ENCODE measurements around the gene ZNG1B. TPM values are rescaled to one million over a fixed set of nuclear protein-coding genes. Genes with fewer than 3 reads are reported as not detected.
"Not testable (repeated sequence)": the region's sequence is repeated elsewhere in the genome, so short reads cannot be mapped to it uniquely, and the experiment has no call there.

The ZNG1B gene
- total RNA-seq (2012; rRNA removed): 17.5 and 19.0 TPM in 2 replicates

DNA sequence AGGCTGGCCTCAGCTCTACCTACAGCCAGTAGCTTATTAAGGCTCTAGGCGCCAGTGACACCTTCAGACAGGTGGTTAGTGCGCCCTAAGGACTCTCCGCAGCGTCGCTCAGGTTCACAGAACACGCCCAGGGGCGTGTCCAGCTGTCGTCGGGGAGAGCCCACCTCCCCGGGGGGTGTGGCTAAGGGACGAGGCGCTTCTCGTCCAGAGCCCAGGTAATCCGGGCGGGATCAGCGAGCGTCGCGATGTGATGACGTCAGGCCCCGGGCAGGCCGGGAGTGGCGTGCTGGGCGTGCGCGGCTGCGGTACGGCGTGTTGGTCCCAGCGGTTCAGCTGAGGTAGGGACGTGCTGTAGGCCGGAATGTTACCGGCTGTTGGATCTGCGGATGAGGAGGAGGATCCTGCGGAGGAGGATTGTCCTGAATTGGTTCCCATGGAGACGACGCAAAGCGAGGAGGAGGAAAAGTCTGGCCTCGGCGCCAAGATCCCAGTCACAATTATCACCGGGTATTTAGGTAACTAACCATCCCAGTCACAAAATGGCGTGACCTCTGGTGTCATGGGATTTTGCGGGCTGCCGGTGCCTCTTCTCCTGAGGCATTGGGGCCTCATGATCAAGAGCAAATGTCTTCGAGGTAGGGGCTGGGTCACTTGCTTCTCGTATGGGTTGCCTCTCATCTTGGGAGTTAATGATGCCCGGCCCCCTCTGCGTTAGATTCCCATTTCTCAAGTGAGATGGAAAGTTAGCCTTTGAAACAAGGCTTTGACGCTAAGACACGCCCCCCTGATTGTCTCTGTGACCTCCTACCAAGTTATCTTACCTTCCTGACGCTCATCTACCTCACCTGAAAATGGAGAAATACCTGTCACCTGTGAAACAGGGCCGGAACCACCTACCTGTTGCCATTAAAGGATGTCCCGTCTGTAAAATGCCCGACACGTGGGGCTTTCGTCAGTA lies at the start of gene ZNG1B:
TSS of gene ZNG1B (plus strand) at position 184 of the 958 bp plus-strand sequence. CDS start at position 362, 178 bp downstream.
- H3K9ac ChIP-seq (ENCODE audit: low read depth, low read length): peak within 1 kb of the TSS; percentile 82
- not testable (repeated sequence) for H3K36me3 ChIP-seq (ENCODE audit: insufficient read depth, low read length); H3K27me3 ChIP-seq (ENCODE audit: control insufficient read depth, insufficient read depth, low read length); H3K4me1 ChIP-seq (ENCODE audit: control insufficient read depth, insufficient read depth, low read length); H3K9me3 ChIP-seq (replicated peaks; ENCODE audit: low read length)
- peak within 1 kb of the TSS; percentile 77 for H3K4me3 ChIP-seq (ENCODE audit: low read length)
- H3K4me2 ChIP-seq (ENCODE audit: low read length): peak within 1 kb of the TSS; percentile 85

GRCh38 chr2:113390124-113390849 lies 47.2 kb upstream of the ZNG1B start:
- H3K27me3 ChIP-seq (ENCODE audit: control insufficient read depth, insufficient read depth, low read length): no peaks in the 10 kb centered on the region
- no peak overlapping the region for H3K4me3 ChIP-seq (ENCODE audit: low read length)
- peak overlapping the region; percentile 58 for H3K4me2 ChIP-seq (ENCODE audit: low read length)
- peak overlapping the region; percentile 36 for H3K9ac ChIP-seq (ENCODE audit: low read depth, low read length)
- no peaks in the 10 kb centered on the region for H3K4me1 ChIP-seq (ENCODE audit: control insufficient read depth, insufficient read depth, low read length)
- H3K36me3 ChIP-seq (ENCODE audit: insufficient read depth, low read length): no peaks in the 10 kb centered on the region
- H3K9me3 ChIP-seq (replicated peaks; ENCODE audit: low read length): no peaks in the 10 kb centered on the region

- no peaks in the 10 kb centered on the region for H3K27me3 ChIP-seq (ENCODE audit: control insufficient read depth, insufficient read depth, low read length)
- no peaks in the 10 kb centered on the region for H3K36me3 ChIP-seq (ENCODE audit: insufficient read depth, low read length)
- no peak overlapping the region for H3K4me3 ChIP-seq (ENCODE audit: low read length)
- H3K9ac ChIP-seq (ENCODE audit: low read depth, low read length): no peak overlapping the region
- H3K4me2 ChIP-seq (ENCODE audit: low read length): no peak overlapping the region
- no peaks in the 10 kb centered on the region for H3K9me3 ChIP-seq (replicated peaks; ENCODE audit: low read length)
- H3K4me1 ChIP-seq (ENCODE audit: control insufficient read depth, insufficient read depth, low read length): no peaks in the 10 kb centered on the region
Observed at GRCh38 chr2:113391073-113391472, 46.4 kb upstream of the ZNG1B start.

GRCh38 chr2:113406114-113406513 lies 31.4 kb upstream of the ZNG1B start:
- H3K9me3 ChIP-seq (replicated peaks; ENCODE audit: low read length): no peaks in the 10 kb centered on the region
- H3K27me3 ChIP-seq (ENCODE audit: control insufficient read depth, insufficient read depth, low read length): peaks cover 13% of the 10 kb centered on the region
- no peak overlapping the region for H3K9ac ChIP-seq (ENCODE audit: low read depth, low read length)
- H3K4me2 ChIP-seq (ENCODE audit: low read length): no peak overlapping the region
- H3K4me3 ChIP-seq (ENCODE audit: low read length): no peak overlapping the region
- H3K36me3 ChIP-seq (ENCODE audit: insufficient read depth, low read length): no peaks in the 10 kb centered on the region
- no peaks in the 10 kb centered on the region for H3K4me1 ChIP-seq (ENCODE audit: control insufficient read depth, insufficient read depth, low read length)

DNA sequence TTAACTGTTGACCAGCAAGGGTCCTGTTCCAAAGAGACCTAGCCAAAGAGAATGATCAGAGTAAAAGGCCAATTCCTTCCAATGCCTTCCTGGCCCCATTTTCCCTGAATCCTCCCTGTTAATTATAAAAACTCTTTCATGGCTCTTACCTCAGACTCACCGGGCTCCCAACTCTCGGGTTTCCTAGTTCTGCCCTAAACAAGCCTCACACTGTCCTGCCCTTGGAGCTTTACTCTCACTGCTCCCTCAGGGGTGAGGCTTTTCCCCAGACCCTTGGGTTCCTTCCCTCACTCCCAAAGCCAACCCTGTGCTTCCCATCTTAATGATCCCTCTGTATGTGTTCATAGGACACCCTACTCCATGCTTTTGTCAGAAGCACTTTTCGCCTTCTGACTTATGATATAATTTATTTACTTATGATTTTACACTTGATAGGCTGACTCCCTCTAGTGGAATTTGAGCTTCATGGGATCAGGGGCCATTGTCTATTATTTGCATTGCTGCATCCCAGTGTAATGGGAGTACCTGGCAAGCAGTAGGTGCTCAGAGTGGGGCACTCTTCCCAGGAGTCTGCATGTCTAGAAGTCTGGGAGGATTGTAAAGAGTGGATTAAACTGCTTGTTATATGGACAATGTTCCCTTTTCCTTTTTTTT lies 29.9 kb upstream of the ZNG1B start:
- H3K27me3 ChIP-seq (ENCODE audit: control insufficient read depth, insufficient read depth, low read length): peaks cover 13% of the 10 kb centered on the region
- no peaks in the 10 kb centered on the region for H3K36me3 ChIP-seq (ENCODE audit: insufficient read depth, low read length)
- H3K4me3 ChIP-seq (ENCODE audit: low read length): no peak overlapping the region
- H3K9me3 ChIP-seq (replicated peaks; ENCODE audit: low read length): no peaks in the 10 kb centered on the region
- H3K4me2 ChIP-seq (ENCODE audit: low read length): no peak overlapping the region
- no peak overlapping the region for H3K9ac ChIP-seq (ENCODE audit: low read depth, low read length)
- H3K4me1 ChIP-seq (ENCODE audit: control insufficient read depth, insufficient read depth, low read length): no peaks in the 10 kb centered on the region

DNA sequence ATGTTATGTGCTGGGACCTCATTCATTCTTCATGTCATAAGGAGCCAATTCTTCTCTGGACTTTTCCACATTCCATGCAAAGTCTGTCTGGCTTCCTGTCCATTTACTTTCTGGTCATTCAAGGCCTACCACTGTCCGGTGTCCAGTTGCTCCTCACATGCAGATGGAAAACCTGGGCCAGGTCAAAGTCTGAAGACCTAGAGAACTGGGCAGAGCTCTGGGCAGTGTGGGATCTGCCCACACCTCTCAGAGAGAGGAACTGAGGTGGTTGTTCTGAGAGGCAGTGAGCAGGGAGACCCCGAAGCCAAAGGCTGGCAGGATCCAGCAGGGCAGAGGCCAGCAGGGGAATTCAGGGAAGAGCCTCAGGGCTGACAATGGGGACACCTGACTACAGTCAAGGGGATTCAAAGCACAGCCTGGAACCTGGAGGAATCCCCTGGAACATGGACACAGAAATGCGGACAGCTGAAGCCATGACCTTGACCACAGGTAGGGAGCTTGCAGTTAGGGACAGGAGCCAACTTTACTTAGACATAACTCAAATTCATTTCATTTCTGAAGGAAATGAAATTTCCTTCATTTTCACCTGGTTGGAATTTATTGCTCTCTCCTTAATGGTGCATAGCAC lies 25.7 kb upstream of the ZNG1B start:
- not testable (repeated sequence) for H3K4me2 ChIP-seq (ENCODE audit: low read length); H3K9ac ChIP-seq (ENCODE audit: low read depth, low read length); H3K36me3 ChIP-seq (ENCODE audit: insufficient read depth, low read length); H3K9me3 ChIP-seq (replicated peaks; ENCODE audit: low read length); H3K4me1 ChIP-seq (ENCODE audit: control insufficient read depth, insufficient read depth, low read length); H3K4me3 ChIP-seq (ENCODE audit: low read length); H3K27me3 ChIP-seq (ENCODE audit: control insufficient read depth, insufficient read depth, low read length)

DNA sequence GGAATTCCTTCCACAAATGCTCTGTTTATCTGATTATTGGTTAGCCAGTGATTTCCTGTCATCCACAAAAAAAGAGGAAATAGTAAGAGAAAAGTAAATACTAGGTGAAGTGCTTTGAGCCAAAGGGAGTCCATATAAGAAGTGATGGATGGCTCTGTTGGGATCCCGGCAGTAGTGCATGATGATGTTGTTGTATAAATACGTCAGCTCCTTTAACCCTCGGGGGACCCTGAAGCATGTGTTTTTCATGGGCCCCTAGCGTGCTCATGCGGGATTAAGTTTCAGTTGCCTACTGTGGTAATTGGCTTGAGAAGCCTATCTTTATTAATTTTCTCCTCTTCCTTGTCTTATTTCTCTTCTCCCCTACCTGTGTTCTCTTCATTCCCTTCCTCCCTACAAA lies 24.7 kb upstream of the ZNG1B start:
- not testable (repeated sequence) for H3K4me3 ChIP-seq (ENCODE audit: low read length); H3K9ac ChIP-seq (ENCODE audit: low read depth, low read length); H3K9me3 ChIP-seq (replicated peaks; ENCODE audit: low read length)

DNA sequence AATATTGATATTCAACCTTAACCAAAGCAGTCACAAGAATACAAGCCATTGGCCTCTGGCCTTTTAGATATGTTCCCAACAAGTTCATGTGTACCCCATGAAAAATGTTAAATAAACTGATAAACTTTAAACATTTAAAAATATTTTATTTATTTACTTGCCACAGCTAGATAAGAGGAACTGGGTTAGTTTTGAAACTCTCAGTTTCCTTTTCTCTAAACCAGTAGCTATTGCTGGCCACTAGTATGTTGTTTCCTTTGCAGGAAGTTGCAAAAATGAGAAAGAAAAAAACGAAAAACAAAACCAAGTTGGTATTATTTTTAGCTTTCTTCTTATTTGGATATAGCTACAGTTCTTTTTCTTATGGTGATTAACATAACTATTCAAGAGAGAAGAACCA lies 5.7 kb upstream of the ZNG1B start:
- H3K4me3 ChIP-seq (ENCODE audit: low read length); H3K9me3 ChIP-seq (replicated peaks; ENCODE audit: low read length); H3K36me3 ChIP-seq (ENCODE audit: insufficient read depth, low read length); H3K4me2 ChIP-seq (ENCODE audit: low read length); H3K27me3 ChIP-seq (ENCODE audit: control insufficient read depth, insufficient read depth, low read length); H3K4me1 ChIP-seq (ENCODE audit: control insufficient read depth, insufficient read depth, low read length); H3K9ac ChIP-seq (ENCODE audit: low read depth, low read length): not testable (repeated sequence)

More for the DNA sequence above, 24.7 kb upstream of the ZNG1B start:
- not testable (repeated sequence) for H3K36me3 ChIP-seq (ENCODE audit: insufficient read depth, low read length); H3K27me3 ChIP-seq (ENCODE audit: control insufficient read depth, insufficient read depth, low read length); H3K4me2 ChIP-seq (ENCODE audit: low read length); H3K4me1 ChIP-seq (ENCODE audit: control insufficient read depth, insufficient read depth, low read length)

GRCh38 chr2:113433468-113433867 lies 4.0 kb upstream of the ZNG1B start:
- H3K9ac ChIP-seq (ENCODE audit: low read depth, low read length); H3K4me2 ChIP-seq (ENCODE audit: low read length); H3K9me3 ChIP-seq (replicated peaks; ENCODE audit: low read length); H3K4me3 ChIP-seq (ENCODE audit: low read length); H3K27me3 ChIP-seq (ENCODE audit: control insufficient read depth, insufficient read depth, low read length); H3K36me3 ChIP-seq (ENCODE audit: insufficient read depth, low read length); H3K4me1 ChIP-seq (ENCODE audit: control insufficient read depth, insufficient read depth, low read length): not testable (repeated sequence)

DNA sequence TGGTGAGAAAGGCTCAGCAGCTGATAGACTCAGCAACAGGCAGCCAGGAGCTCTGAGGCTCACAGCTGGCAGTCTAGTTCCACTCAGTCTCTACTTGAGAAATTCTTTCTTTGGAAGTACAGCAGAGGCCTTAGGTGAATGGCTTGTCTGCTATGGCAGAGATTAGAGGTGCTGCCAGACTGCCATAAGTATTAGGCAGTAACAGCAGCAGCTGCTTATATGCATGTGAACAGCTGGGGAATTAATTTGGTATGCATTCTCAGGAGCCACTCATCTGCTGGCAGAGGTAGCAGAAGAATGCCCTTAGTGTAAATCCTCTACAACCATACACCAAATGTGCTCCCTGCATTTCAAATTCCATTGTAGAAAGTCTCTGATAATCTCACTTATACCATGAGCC lies 28.3 kb downstream of the ZNG1B start:
- not testable (repeated sequence) for H3K36me3 ChIP-seq (ENCODE audit: insufficient read depth, low read length); H3K4me3 ChIP-seq (ENCODE audit: low read length); H3K9ac ChIP-seq (ENCODE audit: low read depth, low read length); H3K4me1 ChIP-seq (ENCODE audit: control insufficient read depth, insufficient read depth, low read length); H3K4me2 ChIP-seq (ENCODE audit: low read length); H3K27me3 ChIP-seq (ENCODE audit: control insufficient read depth, insufficient read depth, low read length); H3K9me3 ChIP-seq (replicated peaks; ENCODE audit: low read length)

DNA sequence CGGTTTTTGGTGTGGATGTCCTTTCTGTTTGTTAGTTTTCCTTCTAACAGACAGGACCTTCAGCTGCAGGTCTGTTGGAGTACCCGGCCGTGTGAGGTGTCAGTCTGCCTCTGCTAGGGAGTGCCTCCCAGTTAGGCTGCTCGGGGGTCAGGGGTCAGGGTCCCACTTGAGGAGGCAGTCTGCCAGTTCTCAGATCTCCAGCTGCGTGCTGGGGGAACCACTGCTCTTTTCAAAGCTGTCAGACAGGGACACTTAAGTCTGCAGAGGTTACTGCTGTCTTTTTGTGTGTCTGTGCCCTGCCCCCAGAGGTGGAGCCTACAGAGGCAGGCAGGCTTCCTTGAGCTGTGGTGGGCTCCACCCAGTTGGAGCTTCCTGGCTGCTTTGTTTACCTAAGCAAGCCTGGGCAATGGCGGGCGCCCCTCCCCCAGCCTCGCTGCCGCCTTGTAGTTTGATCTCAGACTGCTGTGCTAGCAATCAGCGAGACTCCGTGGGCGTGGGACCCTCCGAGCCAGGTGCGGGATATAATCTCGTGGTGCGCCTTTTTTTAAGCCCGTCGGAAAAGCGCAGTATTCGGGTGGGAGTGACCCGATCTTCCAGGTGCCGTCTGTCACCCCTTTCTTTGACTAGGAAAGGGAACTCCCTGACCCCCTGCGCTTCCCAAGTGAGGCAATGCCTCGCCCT lies 39.3 kb downstream of the ZNG1B start:
- H3K4me3 ChIP-seq (ENCODE audit: low read length); H3K27me3 ChIP-seq (ENCODE audit: control insufficient read depth, insufficient read depth, low read length); H3K36me3 ChIP-seq (ENCODE audit: insufficient read depth, low read length); H3K4me2 ChIP-seq (ENCODE audit: low read length); H3K9me3 ChIP-seq (replicated peaks; ENCODE audit: low read length); H3K9ac ChIP-seq (ENCODE audit: low read depth, low read length); H3K4me1 ChIP-seq (ENCODE audit: control insufficient read depth, insufficient read depth, low read length): not testable (repeated sequence)
